Spleen (tissue), 11 donors: ENCODE measurements around the gene GOLGA6L2. TPM values are rescaled to one million over a fixed set of nuclear protein-coding genes. Genes with fewer than 3 reads are reported as not detected.
"Not testable (repeated sequence)": the region's sequence is repeated elsewhere in the genome, so short reads cannot be mapped to it uniquely, and the experiment has no call there.

ENCODE experiments used
- DNase-seq: peaks from one replicate; pipeline ENCODE4 v3.0.0-alpha.2; 2020
- H3K27ac ChIP-seq, 8 donors: fragments of 200-600 bp; sonication (generic) in 7 of 8; 1 replicate in 4 of 8; 2 replicates in 4 of 8; pipeline versions ENCODE4 v1.5.0 to v1.8.0; 2016 to 2021; ENCODE audit warnings: inconsistent platforms in 4 of 8, mild to moderate bottlenecking in 4 of 8, moderate library complexity in 1 of 8
- H3K27me3 ChIP-seq, 7 donors: fragments of 200-600 bp; sonication (generic) in 6 of 7; replicated peaks in 1 of 7; 1 replicate in 4 of 7; 2 replicates in 3 of 7; pipeline versions ENCODE4 v1.5.0 to v1.8.0; 2016 to 2021; ENCODE audit warnings: inconsistent platforms in 3 of 7, mild to moderate bottlenecking in 1 of 7
- H3K36me3 ChIP-seq, 6 donors: fragments of 200-600 bp; sonication (generic) in 5 of 6; 1 replicate in 4 of 6; 2 replicates in 2 of 6; pipeline versions ENCODE4 v1.5.0 to v1.8.0; 2016 to 2021; ENCODE audit warnings: inconsistent platforms in 2 of 6
- H3K4me1 ChIP-seq, 6 donors: fragments of 200-600 bp; sonication (generic) in 5 of 6; 1 replicate in 3 of 6; 2 replicates in 3 of 6; pipeline versions ENCODE4 v1.5.0 to v1.8.0; 2016 to 2021; ENCODE audit warnings: inconsistent platforms in 3 of 6
- H3K4me3 ChIP-seq, 8 donors: fragments of 200-600 bp; sonication (generic) in 7 of 8; 1 replicate in 4 of 8; 2 replicates in 4 of 8; pipeline versions ENCODE4 v1.5.0 to v1.8.0; 2016 to 2021; ENCODE audit warnings: inconsistent platforms in 4 of 8, mild to moderate bottlenecking in 4 of 8, moderate library complexity in 2 of 8
- H3K9me3 ChIP-seq, 8 donors: fragments of 200-600 bp; sonication (generic) in 7 of 8; 1 replicate in 4 of 8; 2 replicates in 4 of 8; pipeline versions ENCODE4 v1.5.0 to v1.8.0; 2016 to 2021; ENCODE audit warnings: inconsistent platforms in 4 of 8
- POLR2A ChIP-seq, 3 donors: fragments of 450-650 bp; IDR thresholded peaks; one replicate each; pipeline ENCODE4 v1.5.1; 2017; ENCODE audit warnings: antibody characterized with exemption in 3 of 3, mild to moderate bottlenecking in 1 of 3
- POLR2AphosphoS5 ChIP-seq, 3 donors: sonication (generic); formaldehyde crosslinking; IDR thresholded peaks; one replicate each; pipeline ENCODE4 v1.5.1; 2017; ENCODE audit warnings: antibody characterized with exemption in 3 of 3
- WGBS, 5 donors: extraction: QIAGEN DNeasy Blood & Tissue Kit in 3 of 5; methylation state at CpG; one replicate each; pipeline versions ENCODE4 v1.1.5 to v1.1.7; 2013 to 2018; 5-methylcytosine and 5-hydroxymethylcytosine counted together
- intact Hi-C: fragments of 100-400 bp; cut with DNase I; formaldehyde crosslinking; loops from one replicate; pipeline ENCODE4 v1.15.0; 2023; ENCODE audit warnings: low total_unique reads
- polyA plus RNA-seq, 3 donors: library from polyadenylated mRNA; stranded (reverse); fragments of 200-250 nt; gene quantifications; one replicate each; pipeline ENCODE4 v1.2.1, GENCODE V29; 2013
- total RNA-seq, 7 donors: library from RNA; depleted of rRNA in 3 of 7; stranded (reverse); fragments of >200 nt in 3 of 7; fragmentation: NEBNext Ultra II Directional in 4 of 7; extraction: Animal tissue kit (Norgen Biotek cat#: 25700) in 4 of 7; gene quantifications; one replicate each; pipeline versions ENCODE4 v1.1.0 to v1.2.1, GENCODE V29; 2016 to 2021
- TF ChIP-seq, protein P1 (sequence below), 11 experiments: fragments of 200-600 bp in 7 of 11; fragments of 450-650 bp in 4 of 11; sonication (generic) in 4 of 11; IDR thresholded peaks in 8 of 11; conservative IDR thresholded peaks in 3 of 11; 1 replicate in 7 of 11; 2 replicates in 4 of 11; pipeline versions ENCODE4 v1.4.0 to v1.8.0; 2016 to 2021; ENCODE audit warnings: antibody characterized with exemption in 11 of 11, inconsistent platforms in 4 of 11, mild to moderate bottlenecking in 1 of 11
- donor health status: healthy with polysubstance abuse.
- donor health status: DM: no; HTN: no; CAD: no; lungs with moderate emphysema.
- donor health status: DM: no; HTN: no; CAD: no.
- donor health status: Bipolar disorder and iron deficiency.
- donor health status: healthy.
- donor health status: DM: no; HTN: no; CAD: no.
- donor health status: DM: yes; HTN: yes; CAD: no.

The GOLGA6L2 gene
- total and polyA plus RNA-seq, 10 donors = not detected

DNA sequence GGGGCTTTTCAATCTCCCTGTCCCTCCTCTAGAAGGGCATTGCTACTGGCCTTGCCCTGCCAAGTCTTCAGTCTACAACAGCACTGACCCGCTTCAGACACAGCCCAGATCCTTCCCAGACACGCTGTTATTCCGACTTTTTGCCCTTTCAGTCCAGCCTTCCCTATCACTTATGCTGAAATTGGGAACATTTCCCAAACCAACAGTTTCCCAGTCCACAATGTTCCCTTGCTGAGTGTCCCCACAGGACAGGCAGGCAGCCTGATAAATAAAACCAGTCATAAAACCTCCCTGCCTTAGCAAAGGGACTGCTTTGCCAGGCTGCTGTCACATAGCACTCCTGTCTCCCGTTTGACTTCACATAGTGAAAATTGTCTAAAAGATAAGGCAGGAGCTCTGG is 43.5 kb downstream of the GOLGA6L2 start:
- intact Hi-C loops = no loop called here
- WGBS, 5 donors = 74 to 82% (median 76%) methylated on average over 4 of the region's 4 CpGs
- Histone ChIP-seq H3K4me3 (no peak overlapping the region), H3K9me3 (peaks cover 0 to 16% (median 0%) of the 10 kb centered on the region in 8 donors), H3K4me1 (no peaks in the 10 kb centered on the region), H3K36me3 (no peaks in the 10 kb centered on the region), H3K27ac (no peak overlapping the region), H3K27me3 (peaks cover 0 to 16% (median 0%) of the 10 kb centered on the region in 7 donors)
- TF ChIP-seq POLR2A (IDR thresholded peaks at IDR 0.05) (no peak), POLR2AphosphoS5 (IDR thresholded peaks at IDR 0.05) (no peak)
- TF ChIP-seq, protein P1, sequence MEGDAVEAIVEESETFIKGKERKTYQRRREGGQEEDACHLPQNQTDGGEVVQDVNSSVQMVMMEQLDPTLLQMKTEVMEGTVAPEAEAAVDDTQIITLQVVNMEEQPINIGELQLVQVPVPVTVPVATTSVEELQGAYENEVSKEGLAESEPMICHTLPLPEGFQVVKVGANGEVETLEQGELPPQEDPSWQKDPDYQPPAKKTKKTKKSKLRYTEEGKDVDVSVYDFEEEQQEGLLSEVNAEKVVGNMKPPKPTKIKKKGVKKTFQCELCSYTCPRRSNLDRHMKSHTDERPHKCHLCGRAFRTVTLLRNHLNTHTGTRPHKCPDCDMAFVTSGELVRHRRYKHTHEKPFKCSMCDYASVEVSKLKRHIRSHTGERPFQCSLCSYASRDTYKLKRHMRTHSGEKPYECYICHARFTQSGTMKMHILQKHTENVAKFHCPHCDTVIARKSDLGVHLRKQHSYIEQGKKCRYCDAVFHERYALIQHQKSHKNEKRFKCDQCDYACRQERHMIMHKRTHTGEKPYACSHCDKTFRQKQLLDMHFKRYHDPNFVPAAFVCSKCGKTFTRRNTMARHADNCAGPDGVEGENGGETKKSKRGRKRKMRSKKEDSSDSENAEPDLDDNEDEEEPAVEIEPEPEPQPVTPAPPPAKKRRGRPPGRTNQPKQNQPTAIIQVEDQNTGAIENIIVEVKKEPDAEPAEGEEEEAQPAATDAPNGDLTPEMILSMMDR (IDR thresholded peaks at IDR 0.05 in 8 of 11, conservative IDR thresholded peaks at IDR 0.05 in 3 of 11) = no peak
- DNase-seq = no peak

DNA sequence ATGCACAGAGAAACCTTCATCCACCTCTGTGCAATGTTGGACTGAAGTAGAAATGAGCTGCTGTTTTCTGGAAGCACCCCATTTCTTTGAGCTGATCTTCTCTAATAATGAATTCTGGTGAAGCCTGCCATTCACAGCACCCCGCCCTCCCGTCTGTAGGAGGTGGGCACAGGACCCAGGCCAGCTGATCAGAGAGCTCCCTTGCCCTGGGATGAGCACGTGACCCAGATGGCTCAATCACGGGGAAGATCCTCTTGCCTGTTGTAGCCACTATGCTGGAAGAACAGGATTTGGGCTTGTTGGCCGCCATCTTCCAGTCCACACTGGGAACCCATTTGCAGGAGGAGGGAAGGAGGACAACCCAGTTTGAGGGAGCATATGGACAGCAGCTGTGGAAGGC is 44.5 kb downstream of the GOLGA6L2 start:
- WGBS, 5 donors = 59 to 83% (median 79%) methylated on average over 3 to 5 of the region's 5 CpGs
- H3K36me3 ChIP-seq = no peaks in the 10 kb centered on the region
- H3K9me3 ChIP-seq = peaks cover 0 to 11% (median 0%) of the 10 kb centered on the region in 8 donors
- peaks cover 0 to 16% (median 0%) of the 10 kb centered on the region in 7 donors for H3K27me3 ChIP-seq
- no peak for DNase-seq
- intact Hi-C loops = no loop called here
- H3K4me1 ChIP-seq = no peaks in the 10 kb centered on the region
- H3K4me3 ChIP-seq = no peak overlapping the region
- no peak overlapping the region for H3K27ac ChIP-seq
- TF ChIP-seq POLR2AphosphoS5 (IDR thresholded peaks at IDR 0.05) (no peak), POLR2A (IDR thresholded peaks at IDR 0.05) (no peak)

DNA sequence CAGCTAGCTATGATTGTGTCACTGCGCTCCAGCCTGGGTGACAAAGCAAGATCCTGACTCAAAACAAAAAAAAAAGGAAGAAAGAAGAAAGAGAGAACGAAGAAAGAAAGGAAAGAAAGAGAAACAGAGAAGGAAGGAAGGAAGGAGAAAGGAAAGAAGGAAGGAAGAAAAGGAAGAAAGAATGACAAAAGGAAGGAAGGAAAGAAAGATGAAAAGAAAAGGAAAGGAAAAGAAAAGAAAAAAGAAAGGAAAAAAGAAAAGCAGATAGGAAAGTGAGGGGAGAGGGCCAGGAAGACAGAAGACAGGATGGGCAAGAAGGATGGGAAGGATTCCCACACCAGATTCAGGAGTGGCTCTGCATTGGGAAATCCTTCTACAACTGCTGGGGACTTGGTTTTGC is 44.9 kb downstream of the GOLGA6L2 start:
- intact Hi-C loops = no loop called here
- Histone ChIP-seq H3K4me3 (no peak overlapping the region), H3K27me3 (peaks cover 0 to 16% (median 0%) of the 10 kb centered on the region in 7 donors), H3K27ac (no peak overlapping the region), H3K9me3 (peaks cover 0 to 10% (median 0%) of the 10 kb centered on the region in 8 donors), H3K36me3 (no peaks in the 10 kb centered on the region), H3K4me1 (no peaks in the 10 kb centered on the region)
- TF ChIP-seq, protein P1 (IDR thresholded peaks at IDR 0.05 in 8 of 11, conservative IDR thresholded peaks at IDR 0.05 in 3 of 11) = no peak
- TF ChIP-seq POLR2AphosphoS5 (IDR thresholded peaks at IDR 0.05) (no peak), POLR2A (IDR thresholded peaks at IDR 0.05) (no peak)
- 66 to 76% (median 68%) methylated on average over 2 of the region's 2 CpGs for WGBS, 5 donors
- no peak for DNase-seq

DNA sequence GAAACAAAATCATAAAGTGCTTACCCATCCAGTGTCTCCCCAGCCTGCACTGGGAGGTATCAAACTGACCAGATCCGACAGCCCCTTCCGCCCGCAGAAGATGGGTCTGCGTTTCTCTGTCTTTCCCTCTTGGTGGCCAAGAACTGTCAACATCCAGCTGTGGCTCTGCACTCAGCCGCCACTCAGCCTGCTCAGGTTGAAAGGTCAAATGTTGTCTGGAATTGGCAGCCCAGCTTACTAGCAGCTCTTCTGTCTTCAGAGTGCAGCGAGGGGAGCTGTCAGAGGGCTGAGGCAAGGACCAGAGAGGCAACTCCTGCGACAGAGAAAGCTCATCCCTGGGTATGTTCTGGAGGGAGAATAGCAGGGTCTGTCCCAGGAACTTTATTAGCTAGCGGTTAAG is 45.4 kb downstream of the GOLGA6L2 start:
- intact Hi-C loops = no loop called here
- Histone ChIP-seq H3K27me3 (peaks cover 0 to 19% (median 0%) of the 10 kb centered on the region in 7 donors), H3K4me1 (no peaks in the 10 kb centered on the region), H3K36me3 (no peaks in the 10 kb centered on the region), H3K27ac (no peak overlapping the region), H3K9me3 (peaks cover 0 to 10% (median 0%) of the 10 kb centered on the region in 8 donors), H3K4me3 (no peak overlapping the region)
- WGBS, 5 donors = 70 to 85% (median 80%) methylated on average over 8 of the region's 8 CpGs
- no peak for DNase-seq
- TF ChIP-seq POLR2A (IDR thresholded peaks at IDR 0.05) (no peak), POLR2AphosphoS5 (IDR thresholded peaks at IDR 0.05) (no peak)
- TF ChIP-seq, protein P1 (IDR thresholded peaks at IDR 0.05 in 8 of 11, conservative IDR thresholded peaks at IDR 0.05 in 3 of 11) = no peak

DNA sequence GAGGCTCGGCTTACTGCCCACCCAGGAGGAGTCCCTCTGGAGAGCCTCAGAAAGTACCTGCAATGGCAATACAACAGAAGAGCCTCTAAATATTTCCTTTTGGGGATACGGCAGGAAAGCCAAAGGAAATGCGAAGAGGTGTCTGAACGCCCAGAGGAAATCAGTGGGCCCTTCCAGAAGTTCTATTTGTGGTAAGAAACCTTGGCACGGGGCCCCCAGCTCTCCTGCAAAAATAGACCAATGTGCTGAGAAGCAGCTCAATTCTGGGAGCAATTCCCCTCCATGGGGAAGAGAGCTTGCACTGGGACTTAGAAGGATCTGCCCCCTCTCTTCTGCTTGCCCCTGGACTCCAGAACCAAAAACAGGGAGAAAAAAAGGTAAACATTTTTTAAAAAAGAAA is 47.8 kb downstream of the GOLGA6L2 start:
- H3K9me3 ChIP-seq, DNase-seq, H3K4me3 ChIP-seq, intact Hi-C loops, H3K27ac ChIP-seq, H3K36me3 ChIP-seq, H3K4me1 ChIP-seq: not testable (repeated sequence)
- peaks cover 0 to 25% (median 0%) of the 10 kb centered on the region in 7 donors for H3K27me3 ChIP-seq
- 52 to 61% (median 55%) methylated on average over 5 of the region's 5 CpGs for WGBS, 5 donors

DNA sequence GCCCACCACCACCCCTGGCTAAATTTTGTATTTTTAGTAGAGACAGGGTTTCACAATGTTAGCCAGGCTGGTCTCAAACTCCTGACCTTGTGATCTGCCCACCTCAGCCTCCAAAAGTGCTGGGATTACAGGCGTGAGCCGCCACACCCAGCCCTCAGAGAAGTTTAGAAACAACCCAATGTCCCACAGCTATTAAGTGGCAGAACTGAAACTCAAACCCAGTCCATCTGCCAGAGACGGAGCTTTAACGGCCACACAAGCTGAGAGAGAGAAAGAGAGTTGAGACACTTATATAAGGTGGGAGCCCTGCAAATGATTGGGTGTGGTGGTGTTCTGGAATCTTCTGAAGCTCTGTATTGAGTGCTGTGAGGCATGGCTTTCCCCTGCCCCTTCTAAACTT is 48.7 kb downstream of the GOLGA6L2 start:
- H3K9me3 ChIP-seq, H3K27ac ChIP-seq, H3K36me3 ChIP-seq, intact Hi-C loops, DNase-seq, H3K4me1 ChIP-seq, H3K4me3 ChIP-seq: not testable (repeated sequence)
- WGBS, 5 donors = 88 to 95% (median 92%) methylated on average over 4 of the region's 4 CpGs
- H3K27me3 ChIP-seq = peaks cover 0 to 25% (median 0%) of the 10 kb centered on the region in 7 donors
